BE2C (cell line): ENCODE data around the gene CTCFL.

Experiments
- DNase-seq: peaks from one replicate; pipeline ENCODE4 v3.0.0-alpha.2; 2020
- H3K27me3 ChIP-seq: fragments of 250-450 bp; sonication (Bioruptor Pico); 2 replicates; pipeline ENCODE4 v1.5.1; 2020; ENCODE audit warnings: mild to moderate bottlenecking
- H3K36me3 ChIP-seq: fragments of 250-450 bp; sonication (Bioruptor Pico); 2 replicates; pipeline ENCODE4 v1.5.1; 2020; ENCODE audit warnings: mild to moderate bottlenecking
- H3K4me1 ChIP-seq: fragments of 250-450 bp; sonication (Bioruptor Pico); 2 replicates; pipeline ENCODE4 v1.5.1; 2020
- H3K4me3 ChIP-seq: 2 replicates; pipeline ENCODE4 v1.5.1; 2011; ENCODE audit warnings: low read depth, low read length
- H3K9me3 ChIP-seq: fragments of 250-450 bp; sonication (Bioruptor Pico); 2 replicates; pipeline ENCODE4 v1.5.1; 2020
- CTCF ChIP-seq: IDR thresholded peaks from 2 replicates; pipeline ENCODE4 v1.5.1; 2012; ENCODE audit warnings: mild to moderate bottlenecking, low read depth, low read length

CTCFL gene

GRCh38 chr20:57509665-57510237 lies 15.2 kb downstream of the CTCFL start:
- peak; percentile 54 for DNase-seq
- Histone ChIP-seq H3K9me3 (no peaks in the 10 kb centered on the region), H3K36me3 (no peaks in the 10 kb centered on the region), H3K27me3 (no peaks in the 10 kb centered on the region), H3K4me1 (no peaks in the 10 kb centered on the region; the same call in 1 of the 2 replicates), H3K4me3 (no peak overlapping the region)
- peak; percentile 73 for TF ChIP-seq CTCF

GRCh38 chr20:57508831-57509230 lies 16.1 kb downstream of the CTCFL start:
- Histone ChIP-seq H3K36me3 (no peaks in the 10 kb centered on the region), H3K9me3 (no peaks in the 10 kb centered on the region), H3K4me1 (no peaks in the 10 kb centered on the region; the same call in 1 of the 2 replicates), H3K27me3 (no peaks in the 10 kb centered on the region), H3K4me3 (no peak overlapping the region)
- no peak for TF ChIP-seq CTCF
- DNase-seq: no peak

- no peaks in the 10 kb centered on the region for H3K9me3 ChIP-seq
- H3K4me3 ChIP-seq: no peak overlapping the region
- no peaks in the 10 kb centered on the region for H3K27me3 ChIP-seq
- no peak for DNase-seq
- no peaks in the 10 kb centered on the region for H3K36me3 ChIP-seq
- H3K4me1 ChIP-seq: no peaks in the 10 kb centered on the region; the same call in 1 of the 2 replicates
- no peak for TF ChIP-seq CTCF
Observed at GRCh38 chr20:57508381-57508780, 16.6 kb downstream of the CTCFL start.

GRCh38 chr20:57507477-57507876 lies 17.5 kb downstream of the CTCFL start:
- Histone ChIP-seq H3K4me1 (no peaks in the 10 kb centered on the region; the same call in 1 of the 2 replicates), H3K36me3 (no peaks in the 10 kb centered on the region), H3K4me3 (no peak overlapping the region), H3K27me3 (no peaks in the 10 kb centered on the region), H3K9me3 (no peaks in the 10 kb centered on the region)
- no peak for TF ChIP-seq CTCF
- DNase-seq: peak; percentile 30

- Histone ChIP-seq H3K4me3 (no peak overlapping the region), H3K4me1 (no peaks in the 10 kb centered on the region; the same call in 1 of the 2 replicates), H3K27me3 (no peaks in the 10 kb centered on the region), H3K36me3 (no peaks in the 10 kb centered on the region), H3K9me3 (no peaks in the 10 kb centered on the region)
- TF ChIP-seq CTCF: no peak
- no peak for DNase-seq
Observed at GRCh38 chr20:57505979-57506378, 19.0 kb downstream of the CTCFL start.

- Histone ChIP-seq H3K4me3 (no peak overlapping the region), H3K27me3 (no peaks in the 10 kb centered on the region), H3K36me3 (no peaks in the 10 kb centered on the region), H3K4me1 (no peaks in the 10 kb centered on the region; the same call in 1 of the 2 replicates), H3K9me3 (no peaks in the 10 kb centered on the region)
- DNase-seq: no peak
- no peak for TF ChIP-seq CTCF
Observed at GRCh38 chr20:57504411-57504810, 20.5 kb downstream of the CTCFL start.
